ENCODE data around the gene TXLNB. TPM values are rescaled to one million over a fixed set of nuclear protein-coding genes. Genes with fewer than 3 reads are reported as not detected.

Gene TXLNB
- 60.0 TPM for total RNA-seq

GRCh38 chr6:139291813-139292619 lies at the start of gene TXLNB:
Gene TXLNB, minus strand, starts transcription at chr6:139291998. Its CDS starts 3,099 bp downstream, at chr6:139288899.
- Histone ChIP-seq H3K4me1 (ENCODE audit: control insufficient read depth in 3 of 3, insufficient read depth in 3 of 3, low read length in 3 of 3) (peaks cover 26 to 32% (median 30%) of the 10 kb centered on the region in 3 donors), H3K9me3 (ENCODE audit: control insufficient read depth in 3 of 3, low read length in 3 of 3) (no peaks in the 10 kb centered on the region), H3K4me3 (ENCODE audit: low read length in 3 of 3) (peak within 1 kb of the TSS; percentile 65 to 88 (median 79)), H3K36me3 (ENCODE audit: control insufficient read depth in 3 of 3, insufficient read depth in 3 of 3, low read length in 3 of 3) (peaks cover 6 to 16% (median 15%) of the 10 kb centered on the region in 3 donors), H3K27ac (ENCODE audit: low read depth, low read length) (peak within 1 kb of the TSS; percentile 99), H3K9ac (ENCODE audit: low read depth in 1 of 3, low read length in 3 of 3) (peak within 1 kb of the TSS; percentile 75 to 96 (median 91)), H3K27me3 (ENCODE audit: control insufficient read depth in 3 of 3, insufficient read depth in 3 of 3, low read length in 3 of 3) (no peaks in the 10 kb centered on the region)

GRCh38 chr6:139341060-139341459 lies 49.3 kb upstream of the TXLNB start:
- Histone ChIP-seq H3K36me3 (ENCODE audit: control insufficient read depth in 3 of 3, insufficient read depth in 3 of 3, low read length in 3 of 3) (no peaks in the 10 kb centered on the region), H3K27ac (ENCODE audit: low read depth, low read length) (no peak overlapping the region), H3K27me3 (ENCODE audit: control insufficient read depth in 3 of 3, insufficient read depth in 3 of 3, low read length in 3 of 3) (no peaks in the 10 kb centered on the region), H3K9ac (ENCODE audit: low read depth in 1 of 3, low read length in 3 of 3) (no peak overlapping the region), H3K4me3 (ENCODE audit: low read length in 3 of 3) (no peak overlapping the region), H3K9me3 (ENCODE audit: control insufficient read depth in 3 of 3, low read length in 3 of 3) (no peaks in the 10 kb centered on the region), H3K4me1 (ENCODE audit: control insufficient read depth in 3 of 3, insufficient read depth in 3 of 3, low read length in 3 of 3) (peaks cover 7 to 24% (median 14%) of the 10 kb centered on the region in 3 donors)

DNA sequence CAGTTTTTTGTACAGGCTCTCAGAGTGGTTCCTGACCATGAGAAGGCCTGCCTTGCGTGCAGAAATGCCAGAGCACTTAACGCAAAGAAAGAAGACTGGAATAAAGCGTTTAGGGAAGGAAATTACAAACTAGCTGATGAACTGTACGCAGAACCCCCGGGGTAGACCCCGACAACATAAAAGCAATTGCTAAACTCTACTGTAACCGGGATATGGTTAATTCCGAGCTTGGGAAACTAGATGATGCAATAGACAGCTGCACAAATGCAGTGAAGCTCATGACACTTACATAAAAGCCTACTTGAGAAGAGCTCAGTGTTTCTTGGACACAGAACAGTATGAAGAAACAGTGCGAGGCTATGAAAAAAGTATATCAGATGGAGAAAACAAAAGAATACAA lies 47.0 kb upstream of the TXLNB start:
- Histone ChIP-seq H3K4me1 (ENCODE audit: control insufficient read depth in 3 of 3, insufficient read depth in 3 of 3, low read length in 3 of 3) (peaks cover 7 to 33% (median 16%) of the 10 kb centered on the region in 3 donors), H3K9me3 (ENCODE audit: control insufficient read depth in 3 of 3, low read length in 3 of 3) (no peaks in the 10 kb centered on the region), H3K36me3 (ENCODE audit: control insufficient read depth in 3 of 3, insufficient read depth in 3 of 3, low read length in 3 of 3) (no peaks in the 10 kb centered on the region), H3K27me3 (ENCODE audit: control insufficient read depth in 3 of 3, insufficient read depth in 3 of 3, low read length in 3 of 3) (no peaks in the 10 kb centered on the region), H3K4me3 (ENCODE audit: low read length in 3 of 3) (peak overlapping the region in 1 of 3 donors; percentile 23), H3K27ac (ENCODE audit: low read depth, low read length) (peak overlapping the region; percentile 38), H3K9ac (ENCODE audit: low read depth in 1 of 3, low read length in 3 of 3) (no peak overlapping the region)

DNA sequence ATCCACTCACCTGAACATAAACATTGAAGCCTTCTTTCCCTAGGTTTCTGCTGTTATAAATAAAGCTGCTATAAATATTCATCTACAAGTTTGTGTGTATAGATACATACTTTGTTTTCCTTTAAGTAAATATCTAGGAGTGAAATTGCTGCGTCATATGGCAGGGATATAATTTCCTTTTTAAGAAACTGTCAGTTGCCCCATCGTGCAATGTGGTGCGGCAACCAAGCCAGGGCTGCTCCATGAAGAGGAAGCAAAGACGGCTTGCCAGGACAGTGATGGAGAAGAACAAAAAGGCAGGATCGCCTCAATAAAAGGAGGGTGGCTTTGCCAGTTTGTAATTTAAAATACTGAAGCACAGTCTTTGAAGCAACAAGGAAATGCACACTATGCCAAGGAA lies 46.0 kb upstream of the TXLNB start:
- H3K9ac ChIP-seq (ENCODE audit: low read depth in 1 of 3, low read length in 3 of 3) = no peak overlapping the region
- H3K4me1 ChIP-seq (ENCODE audit: control insufficient read depth in 3 of 3, insufficient read depth in 3 of 3, low read length in 3 of 3) = peaks cover 7 to 33% (median 16%) of the 10 kb centered on the region in 3 donors
- no peaks in the 10 kb centered on the region for H3K9me3 ChIP-seq (ENCODE audit: control insufficient read depth in 3 of 3, low read length in 3 of 3)
- H3K27me3 ChIP-seq (ENCODE audit: control insufficient read depth in 3 of 3, insufficient read depth in 3 of 3, low read length in 3 of 3) = no peaks in the 10 kb centered on the region
- no peaks in the 10 kb centered on the region for H3K36me3 ChIP-seq (ENCODE audit: control insufficient read depth in 3 of 3, insufficient read depth in 3 of 3, low read length in 3 of 3)
- H3K27ac ChIP-seq (ENCODE audit: low read depth, low read length) = peak overlapping the region; percentile 38
- H3K4me3 ChIP-seq (ENCODE audit: low read length in 3 of 3) = no peak overlapping the region

GRCh38 chr6:139337001-139337400 lies 45.2 kb upstream of the TXLNB start:
- Histone ChIP-seq H3K4me1 (ENCODE audit: control insufficient read depth in 3 of 3, insufficient read depth in 3 of 3, low read length in 3 of 3) (peaks cover 7 to 33% (median 16%) of the 10 kb centered on the region in 3 donors), H3K9ac (ENCODE audit: low read depth in 1 of 3, low read length in 3 of 3) (no peak overlapping the region), H3K36me3 (ENCODE audit: control insufficient read depth in 3 of 3, insufficient read depth in 3 of 3, low read length in 3 of 3) (no peaks in the 10 kb centered on the region), H3K9me3 (ENCODE audit: control insufficient read depth in 3 of 3, low read length in 3 of 3) (no peaks in the 10 kb centered on the region), H3K27ac (ENCODE audit: low read depth, low read length) (peak overlapping the region; percentile 3), H3K4me3 (ENCODE audit: low read length in 3 of 3) (no peak overlapping the region), H3K27me3 (ENCODE audit: control insufficient read depth in 3 of 3, insufficient read depth in 3 of 3, low read length in 3 of 3) (no peaks in the 10 kb centered on the region)

DNA sequence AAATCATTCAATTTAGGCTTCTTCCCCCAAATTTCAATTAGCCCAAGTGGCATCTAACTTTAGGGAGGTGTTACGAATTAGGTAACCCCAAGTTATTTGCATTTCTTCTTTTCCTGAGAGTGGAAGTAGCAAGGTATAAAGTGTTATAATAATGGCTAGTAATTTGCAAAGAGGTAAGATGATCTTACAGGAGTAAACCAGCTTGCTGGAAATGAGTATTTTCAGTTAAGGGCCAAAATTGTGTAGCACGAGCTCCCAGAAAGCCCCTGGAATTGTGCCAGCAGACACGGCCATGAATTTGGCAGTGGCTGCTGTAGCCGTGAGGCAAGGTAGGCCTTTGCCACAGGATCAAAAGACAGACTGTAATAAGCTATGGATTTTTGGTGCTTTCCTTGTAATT lies 44.7 kb upstream of the TXLNB start:
- Histone ChIP-seq H3K27ac (ENCODE audit: low read depth, low read length) (peak overlapping the region; percentile 3), H3K4me1 (ENCODE audit: control insufficient read depth in 3 of 3, insufficient read depth in 3 of 3, low read length in 3 of 3) (peaks cover 7 to 33% (median 16%) of the 10 kb centered on the region in 3 donors), H3K9ac (ENCODE audit: low read depth in 1 of 3, low read length in 3 of 3) (no peak overlapping the region)

GRCh38 chr6:139335447-139336210 lies 43.8 kb upstream of the TXLNB start:
- Histone ChIP-seq H3K9me3 (ENCODE audit: control insufficient read depth in 3 of 3, low read length in 3 of 3) (no peaks in the 10 kb centered on the region), H3K36me3 (ENCODE audit: control insufficient read depth in 3 of 3, insufficient read depth in 3 of 3, low read length in 3 of 3) (no peaks in the 10 kb centered on the region), H3K4me1 (ENCODE audit: control insufficient read depth in 3 of 3, insufficient read depth in 3 of 3, low read length in 3 of 3) (peaks cover 7 to 33% (median 16%) of the 10 kb centered on the region in 3 donors), H3K27ac (ENCODE audit: low read depth, low read length) (peak overlapping the region; percentile 17), H3K27me3 (ENCODE audit: control insufficient read depth in 3 of 3, insufficient read depth in 3 of 3, low read length in 3 of 3) (no peaks in the 10 kb centered on the region), H3K9ac (ENCODE audit: low read depth in 1 of 3, low read length in 3 of 3) (no peak overlapping the region), H3K4me3 (ENCODE audit: low read length in 3 of 3) (no peak overlapping the region)

More for the DNA sequence above, 44.7 kb upstream of the TXLNB start:
- no peaks in the 10 kb centered on the region for H3K9me3 ChIP-seq (ENCODE audit: control insufficient read depth in 3 of 3, low read length in 3 of 3)
- no peaks in the 10 kb centered on the region for H3K36me3 ChIP-seq (ENCODE audit: control insufficient read depth in 3 of 3, insufficient read depth in 3 of 3, low read length in 3 of 3)
- no peaks in the 10 kb centered on the region for H3K27me3 ChIP-seq (ENCODE audit: control insufficient read depth in 3 of 3, insufficient read depth in 3 of 3, low read length in 3 of 3)
- H3K4me3 ChIP-seq (ENCODE audit: low read length in 3 of 3) = no peak overlapping the region

GRCh38 chr6:139334806-139335446 lies 43.1 kb upstream of the TXLNB start:
- Histone ChIP-seq H3K27me3 (ENCODE audit: control insufficient read depth in 3 of 3, insufficient read depth in 3 of 3, low read length in 3 of 3) (no peaks in the 10 kb centered on the region), H3K9ac (ENCODE audit: low read depth in 1 of 3, low read length in 3 of 3) (no peak overlapping the region), H3K4me1 (ENCODE audit: control insufficient read depth in 3 of 3, insufficient read depth in 3 of 3, low read length in 3 of 3) (peaks cover 7 to 33% (median 16%) of the 10 kb centered on the region in 3 donors), H3K9me3 (ENCODE audit: control insufficient read depth in 3 of 3, low read length in 3 of 3) (no peaks in the 10 kb centered on the region), H3K4me3 (ENCODE audit: low read length in 3 of 3) (no peak overlapping the region), H3K27ac (ENCODE audit: low read depth, low read length) (peak overlapping the region; percentile 17), H3K36me3 (ENCODE audit: control insufficient read depth in 3 of 3, insufficient read depth in 3 of 3, low read length in 3 of 3) (no peaks in the 10 kb centered on the region)

DNA sequence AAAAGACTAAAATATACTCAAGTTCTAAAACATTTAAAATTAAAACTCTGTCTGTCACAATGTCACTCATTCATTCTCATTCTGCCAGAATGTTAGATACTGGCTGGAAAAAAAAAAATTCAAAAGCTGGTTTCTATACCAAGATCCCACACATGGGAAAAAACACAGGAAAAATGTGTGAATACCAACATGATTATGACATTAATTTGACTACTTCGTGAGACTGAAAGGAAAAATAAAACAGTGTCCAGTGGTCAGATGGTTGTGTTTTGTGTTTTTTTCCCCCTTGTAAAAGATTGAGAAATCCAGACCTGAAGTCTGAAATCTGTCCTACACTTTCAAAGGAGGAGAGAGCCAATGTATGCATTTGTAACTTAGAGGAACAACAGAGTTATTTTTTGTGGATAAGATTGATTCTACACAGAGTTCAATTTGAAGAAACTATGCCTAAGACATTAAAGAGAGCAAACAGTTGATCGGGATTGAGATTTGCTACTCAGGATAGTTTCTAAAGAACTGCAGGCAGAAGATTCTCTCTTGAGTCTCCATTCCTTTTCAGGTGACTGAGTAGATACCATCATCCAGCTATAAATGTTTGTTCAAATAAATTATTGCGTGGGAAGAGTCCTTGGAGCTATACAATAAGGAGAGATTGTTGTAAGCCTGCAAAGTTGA lies 39.2 kb upstream of the TXLNB start:
- no peak overlapping the region for H3K4me3 ChIP-seq (ENCODE audit: low read length in 3 of 3)
- H3K9ac ChIP-seq (ENCODE audit: low read depth in 1 of 3, low read length in 3 of 3) = no peak overlapping the region
- H3K27ac ChIP-seq (ENCODE audit: low read depth, low read length) = no peak overlapping the region
- peaks cover 0 to 9% (median 2%) of the 10 kb centered on the region in 3 donors for H3K4me1 ChIP-seq (ENCODE audit: control insufficient read depth in 3 of 3, insufficient read depth in 3 of 3, low read length in 3 of 3)
- no peaks in the 10 kb centered on the region for H3K27me3 ChIP-seq (ENCODE audit: control insufficient read depth in 3 of 3, insufficient read depth in 3 of 3, low read length in 3 of 3)
- H3K9me3 ChIP-seq (ENCODE audit: control insufficient read depth in 3 of 3, low read length in 3 of 3) = no peaks in the 10 kb centered on the region
- H3K36me3 ChIP-seq (ENCODE audit: control insufficient read depth in 3 of 3, insufficient read depth in 3 of 3, low read length in 3 of 3) = no peaks in the 10 kb centered on the region
